GM12872 (cell line): ENCODE results near the gene CUX1.

ENCODE experiments used
- CTCF ChIP-seq: IDR thresholded peaks from 3 replicates; pipeline ENCODE4 v1.5.1; 2011; ENCODE audit warnings: low read depth, mild to moderate bottlenecking, low read length, moderate library complexity; ENCODE audit not compliant: insufficient read depth

The CUX1 gene

GRCh38 chr7:102248456-102249395 is 431.3 kb downstream of the CUX1 start:
- no peak for TF ChIP-seq CTCF

- no peak for TF ChIP-seq CTCF
Measured at GRCh38 chr7:102251531-102252365, 434.3 kb downstream of the CUX1 start.

- no peak for TF ChIP-seq CTCF
Measured at GRCh38 chr7:102252366-102252982, 435.0 kb downstream of the CUX1 start.

GRCh38 chr7:102253066-102253972 is 435.9 kb downstream of the CUX1 start:
- no peak for TF ChIP-seq CTCF

GRCh38 chr7:102253973-102254370 is 436.5 kb downstream of the CUX1 start:
- TF ChIP-seq CTCF: no peak

GRCh38 chr7:102254521-102254920 is 437.1 kb downstream of the CUX1 start:
- TF ChIP-seq CTCF: no peak
